Endometrial microvascular endothelial cells (primary cell): ENCODE results near the gene THSD7B. TPM values are rescaled to one million over a fixed set of nuclear protein-coding genes. Genes with fewer than 3 reads are reported as not detected.
"Not testable (repeated sequence)": the region's sequence is repeated elsewhere in the genome, so short reads cannot be mapped to it uniquely, and the experiment has no call there.

ENCODE experiments used
- in situ Hi-C: cut with HindIII; loops from 2 replicates; pipeline ENCODE4 v1.10.0; 2017; ENCODE audit warnings: low sequenced_read_pairs, low pct_unique_long_range_greater_than_20kb; ENCODE audit errors: inconsistent ontology term
- total RNA-seq: library from RNA; depleted of rRNA; stranded (reverse); fragments of >200 nt; gene quantifications from one replicate; pipeline ENCODE4 v1.2.3, GENCODE V29; 2015; ENCODE audit errors: inconsistent ontology term

The THSD7B gene
- total RNA-seq, 1 donor from 2014 or later: not detected

- in situ Hi-C loops: no loop called here
These were observed 331.3 kb downstream of the THSD7B start for GRCh38 chr2:137096693-137097092.

- in situ Hi-C loops: not testable (repeated sequence)
These were observed 336.5 kb downstream of the THSD7B start for GRCh38 chr2:137101814-137102213.

- in situ Hi-C loops: no loop called here
These were observed 342.6 kb downstream of the THSD7B start for GRCh38 chr2:137107904-137108303.

GRCh38 chr2:137111896-137112295 is 346.6 kb downstream of the THSD7B start:
- in situ Hi-C loops: no loop called here

GRCh38 chr2:137115081-137115794 is 349.9 kb downstream of the THSD7B start:
- in situ Hi-C loops: no loop called here

GRCh38 chr2:137115795-137116089 is 350.4 kb downstream of the THSD7B start:
- in situ Hi-C loops: no loop called here

GRCh38 chr2:137117385-137117784 is 352.0 kb downstream of the THSD7B start:
- in situ Hi-C loops: no loop called here

GRCh38 chr2:137118140-137118539 is 352.8 kb downstream of the THSD7B start:
- in situ Hi-C loops: no loop called here

- in situ Hi-C loops: no loop called here
These were observed 357.9 kb downstream of the THSD7B start for GRCh38 chr2:137123226-137123625.

- in situ Hi-C loops: no loop called here
These were observed 367.9 kb downstream of the THSD7B start for GRCh38 chr2:137133225-137133624.

GRCh38 chr2:137138263-137138662 is 372.9 kb downstream of the THSD7B start:
- in situ Hi-C loops: no loop called here

- in situ Hi-C loops: no loop called here
These were observed 386.4 kb downstream of the THSD7B start for GRCh38 chr2:137151731-137152130.

GRCh38 chr2:137154946-137155345 is 389.6 kb downstream of the THSD7B start:
- in situ Hi-C loops: no loop called here

- in situ Hi-C loops: no loop called here
These were observed 390.2 kb downstream of the THSD7B start for GRCh38 chr2:137155356-137156104.

GRCh38 chr2:137156221-137156844 is 391.0 kb downstream of the THSD7B start:
- in situ Hi-C loops: no loop called here

GRCh38 chr2:137157851-137158250 is 392.5 kb downstream of the THSD7B start:
- in situ Hi-C loops: no loop called here

GRCh38 chr2:137161250-137161649 is 395.9 kb downstream of the THSD7B start:
- in situ Hi-C loops: no loop called here

- in situ Hi-C loops: no loop called here
These were observed 400.6 kb downstream of the THSD7B start for GRCh38 chr2:137165968-137166367.

- in situ Hi-C loops: no loop called here
These were observed 402.3 kb downstream of the THSD7B start for GRCh38 chr2:137167651-137168050.

GRCh38 chr2:137168552-137168951 is 403.2 kb downstream of the THSD7B start:
- in situ Hi-C loops: no loop called here
